Stomach (tissue), 4 donors: ENCODE measurements around the gene FMN1.

Source experiments
- CTCF ChIP-seq, 7 experiments: fragments of 450-650 bp in 4 of 7; fragments of 200-600 bp in 3 of 7; sonication (generic) in 3 of 7; IDR thresholded peaks; one replicate each; pipeline ENCODE4 v1.5.1; 2016 to 2019; ENCODE audit warnings: antibody characterized with exemption in 7 of 7, control low read depth in 2 of 7, mild to moderate bottlenecking in 1 of 7
- POLR2A ChIP-seq, 4 donors: fragments of 450-650 bp; IDR thresholded peaks; one replicate each; pipeline ENCODE4 v1.6.1; 2016; ENCODE audit warnings: antibody characterized with exemption in 4 of 4, control low read depth in 2 of 4, mild to moderate bottlenecking in 1 of 4, moderate library complexity in 1 of 4

GRCh38 chr15:32781781-32782180 is 412.7 kb downstream of the FMN1 start:
- TF ChIP-seq CTCF (IDR thresholded peaks at IDR 0.05) = no peak
- TF ChIP-seq POLR2A (IDR thresholded peaks at IDR 0.05) = no peak
